ENCODE measurements around the gene TEX9. TPM values are rescaled to one million over a fixed set of nuclear protein-coding genes. Genes with fewer than 3 reads are reported as not detected.

Gene TEX9
- polyA plus RNA-seq, 3 donors: 0.03 to 0.46 TPM; not detected in 1

DNA sequence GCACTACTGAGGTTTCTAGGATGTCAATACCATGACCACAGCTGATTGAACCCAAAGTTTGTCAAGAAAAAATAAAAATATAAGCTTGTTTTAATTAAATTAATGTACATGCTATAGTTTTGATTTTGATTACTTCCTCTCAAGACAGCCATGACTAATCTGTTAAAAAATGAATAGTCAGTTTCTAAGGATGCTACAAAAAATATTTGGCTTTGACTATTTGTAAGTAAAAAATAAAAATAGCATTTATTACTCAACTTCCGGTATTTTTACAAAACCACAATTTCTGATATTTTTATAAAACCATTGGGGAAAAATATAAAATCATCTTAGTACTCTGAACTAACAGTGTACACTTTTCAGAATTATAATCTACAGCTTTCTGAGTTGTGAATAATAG, 12.1 kb upstream of the TEX9 start:
- no peak overlapping the region for H2AFZ ChIP-seq (ENCODE audit: insufficient read depth, low read depth, low read length, poor library complexity, severe bottlenecking)
- intact Hi-C loops (cut with micrococcal nuclease): no loop called here
- H4K20me1 ChIP-seq (ENCODE audit: insufficient read depth, low read length): no peaks in the 10 kb centered on the region
- Mint-ChIP-seq H3K27me3 (ENCODE audit: low read depth in 3 of 3) (no peaks in the 10 kb centered on the region), H3K4me3 (no peak overlapping the region), H3K27ac (no peak overlapping the region), H3K36me3 (no peaks in the 10 kb centered on the region), H3K9me3 (peaks cover 0 to 3% (median 0%) of the 10 kb centered on the region in 7 donors), H3K4me1 (peaks cover 6% of the 10 kb centered on the region)
- H3K79me2 ChIP-seq (ENCODE audit: insufficient read depth, low read length): no peaks in the 10 kb centered on the region
- H3K27ac ChIP-seq (ENCODE audit: low read depth in 1 of 2, low read length in 2 of 2): no peak overlapping the region
- WGBS (ENCODE audit: insufficient coverage): no CpG with 5 or more reads among the region's 1 CpG
- no peaks in the 10 kb centered on the region for H3K4me1 ChIP-seq (ENCODE audit: control insufficient read depth in 1 of 2, insufficient read depth in 2 of 2, low read length in 2 of 2)
- TF ChIP-seq, protein P1, sequence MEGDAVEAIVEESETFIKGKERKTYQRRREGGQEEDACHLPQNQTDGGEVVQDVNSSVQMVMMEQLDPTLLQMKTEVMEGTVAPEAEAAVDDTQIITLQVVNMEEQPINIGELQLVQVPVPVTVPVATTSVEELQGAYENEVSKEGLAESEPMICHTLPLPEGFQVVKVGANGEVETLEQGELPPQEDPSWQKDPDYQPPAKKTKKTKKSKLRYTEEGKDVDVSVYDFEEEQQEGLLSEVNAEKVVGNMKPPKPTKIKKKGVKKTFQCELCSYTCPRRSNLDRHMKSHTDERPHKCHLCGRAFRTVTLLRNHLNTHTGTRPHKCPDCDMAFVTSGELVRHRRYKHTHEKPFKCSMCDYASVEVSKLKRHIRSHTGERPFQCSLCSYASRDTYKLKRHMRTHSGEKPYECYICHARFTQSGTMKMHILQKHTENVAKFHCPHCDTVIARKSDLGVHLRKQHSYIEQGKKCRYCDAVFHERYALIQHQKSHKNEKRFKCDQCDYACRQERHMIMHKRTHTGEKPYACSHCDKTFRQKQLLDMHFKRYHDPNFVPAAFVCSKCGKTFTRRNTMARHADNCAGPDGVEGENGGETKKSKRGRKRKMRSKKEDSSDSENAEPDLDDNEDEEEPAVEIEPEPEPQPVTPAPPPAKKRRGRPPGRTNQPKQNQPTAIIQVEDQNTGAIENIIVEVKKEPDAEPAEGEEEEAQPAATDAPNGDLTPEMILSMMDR (IDR thresholded peaks at IDR 0.05): no peak
- H3K9me3 ChIP-seq (replicated peaks in 1 of 2; ENCODE audit: control insufficient read depth in 1 of 2, insufficient read depth in 1 of 2, low read length in 2 of 2): no peaks in the 10 kb centered on the region
- H3K4me3 ChIP-seq (replicated peaks in 1 of 3; ENCODE audit: low read depth in 2 of 3, low read length in 3 of 3): no peak overlapping the region
- H3K27me3 ChIP-seq (ENCODE audit: control insufficient read depth in 2 of 2, insufficient read depth in 2 of 2, low read length in 2 of 2): no peaks in the 10 kb centered on the region
- DNase-seq: no peak
- H3K36me3 ChIP-seq (replicated peaks in 1 of 2; ENCODE audit: control insufficient read depth in 1 of 2, insufficient read depth in 2 of 2, low read length in 2 of 2): no peaks in the 10 kb centered on the region
- no peak overlapping the region for H3K4me2 ChIP-seq (replicated peaks; ENCODE audit: extremely low read depth, low read length, poor library complexity, severe bottlenecking)
- no peak overlapping the region for H3K9ac ChIP-seq (ENCODE audit: insufficient read depth, low read length, poor library complexity, severe bottlenecking)

DNA sequence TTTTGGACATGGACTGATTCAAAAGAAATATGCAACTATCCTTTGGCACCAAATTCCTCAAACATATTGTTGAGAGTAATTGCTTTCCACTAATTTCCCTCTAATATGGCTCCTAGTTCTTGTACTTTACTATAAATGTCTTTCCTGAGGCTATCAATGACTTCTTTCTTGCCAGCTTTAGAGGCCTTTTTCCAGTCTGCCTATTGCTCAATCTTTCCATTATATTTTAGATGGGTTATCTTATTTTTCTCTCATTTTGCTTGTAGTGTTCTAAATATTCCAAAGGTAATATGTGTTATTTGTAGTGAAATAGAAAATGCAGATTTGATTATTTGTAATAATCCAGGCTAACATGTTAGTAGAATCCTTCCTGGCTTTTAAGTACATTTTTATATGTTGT, 11.5 kb upstream of the TEX9 start:
- Histone ChIP-seq H3K79me2 (ENCODE audit: insufficient read depth, low read length) (no peaks in the 10 kb centered on the region), H3K9ac (ENCODE audit: insufficient read depth, low read length, poor library complexity, severe bottlenecking) (no peak overlapping the region), H3K4me2 (replicated peaks; ENCODE audit: extremely low read depth, low read length, poor library complexity, severe bottlenecking) (no peak overlapping the region), H3K27me3 (ENCODE audit: control insufficient read depth in 2 of 2, insufficient read depth in 2 of 2, low read length in 2 of 2) (no peaks in the 10 kb centered on the region), H2AFZ (ENCODE audit: insufficient read depth, low read depth, low read length, poor library complexity, severe bottlenecking) (no peak overlapping the region), H3K4me3 (replicated peaks in 1 of 3; ENCODE audit: low read depth in 2 of 3, low read length in 3 of 3) (no peak overlapping the region), H3K36me3 (replicated peaks in 1 of 2; ENCODE audit: control insufficient read depth in 1 of 2, insufficient read depth in 2 of 2, low read length in 2 of 2) (no peaks in the 10 kb centered on the region), H3K27ac (ENCODE audit: low read depth in 1 of 2, low read length in 2 of 2) (no peak overlapping the region), H3K4me1 (ENCODE audit: control insufficient read depth in 1 of 2, insufficient read depth in 2 of 2, low read length in 2 of 2) (no peaks in the 10 kb centered on the region), H4K20me1 (ENCODE audit: insufficient read depth, low read length) (no peaks in the 10 kb centered on the region), H3K9me3 (replicated peaks in 1 of 2; ENCODE audit: control insufficient read depth in 1 of 2, insufficient read depth in 1 of 2, low read length in 2 of 2) (no peaks in the 10 kb centered on the region)
- no peak for DNase-seq
- peak overlapping the region in 2 of 7 donors; percentile 21 to 32 for H3K27ac Mint-ChIP-seq
- H3K36me3 Mint-ChIP-seq: no peaks in the 10 kb centered on the region
- TF ChIP-seq, protein P1 (IDR thresholded peaks at IDR 0.05): no peak
- intact Hi-C loops (cut with micrococcal nuclease): no loop called here
- peaks cover 6% of the 10 kb centered on the region for H3K4me1 Mint-ChIP-seq
- H3K27me3 Mint-ChIP-seq (ENCODE audit: low read depth in 3 of 3): no peaks in the 10 kb centered on the region
- peaks cover 0 to 3% (median under 1%) of the 10 kb centered on the region in 7 donors for H3K9me3 Mint-ChIP-seq
- no peak overlapping the region for H3K4me3 Mint-ChIP-seq
